ENCODE measurements around the gene PKNOX2.

- TF ChIP-seq CTCF (IDR thresholded peaks at IDR 0.05) (no peak), POLR2AphosphoS5 (IDR thresholded peaks at IDR 0.05) (no peak), POLR2A (IDR thresholded peaks at IDR 0.05; ENCODE audit: low read depth) (no peak), EP300 (IDR thresholded peaks at IDR 0.05) (no peak)
These were observed 45.5 kb downstream of the PKNOX2 start for GRCh38 chr11:125210066-125210465.

Measured in esophagus muscularis mucosa (tissue), 4 donors.